RWPE2 (cell line): ENCODE data around the gene EBNA1BP2.
"Not testable (repeated sequence)": the region's sequence is repeated elsewhere in the genome, so short reads cannot be mapped to it uniquely, and the experiment has no call there.

Source experiments
- ATAC-seq: fragments of 200-7000 bp; cut with Tn5 transposase; 3 replicates; pipeline ENCODE4 v1.9.1; 2021; ENCODE audit warnings: low read depth
- DNase-seq: peaks from one replicate; pipeline ENCODE4 v3.0.0-alpha.2; 2020; ENCODE audit warnings: low spot score
- H3K27ac ChIP-seq: fragments of 450-650 bp; 2 replicates; pipeline ENCODE4 v1.5.1; 2017; ENCODE audit warnings: mild to moderate bottlenecking; ENCODE audit not compliant: poor library complexity, severe bottlenecking
- H3K27me3 ChIP-seq: fragments of 250-450 bp; sonication (Bioruptor Pico); 2 replicates; pipeline ENCODE4 v1.5.1; 2021; ENCODE audit warnings: mild to moderate bottlenecking, moderate library complexity; ENCODE audit not compliant: insufficient read depth, poor library complexity, severe bottlenecking
- H3K36me3 ChIP-seq: fragments of 250-450 bp; sonication (Bioruptor Pico); 2 replicates; pipeline ENCODE4 v1.5.1; 2020; ENCODE audit warnings: low read depth, mild to moderate bottlenecking, moderate library complexity
- H3K4me1 ChIP-seq: fragments of 250-450 bp; sonication (Bioruptor Pico); 2 replicates; pipeline ENCODE4 v1.5.1; 2021; ENCODE audit warnings: mild to moderate bottlenecking, moderate library complexity; ENCODE audit not compliant: insufficient read depth, poor library complexity, severe bottlenecking
- H3K4me3 ChIP-seq: fragments of 250-450 bp; sonication (Bioruptor Pico); 2 replicates; pipeline ENCODE4 v1.5.1; 2021; ENCODE audit warnings: mild to moderate bottlenecking, moderate library complexity; ENCODE audit not compliant: severe bottlenecking
- H3K9me3 ChIP-seq: fragments of 250-450 bp; sonication (Bioruptor Pico); 2 replicates; pipeline ENCODE4 v1.5.1; 2021; ENCODE audit warnings: mild to moderate bottlenecking, moderate library complexity; ENCODE audit not compliant: severe bottlenecking
- CTCF ChIP-seq: fragments of 450-650 bp; IDR thresholded peaks from one replicate; pipeline ENCODE4 v1.5.1; 2017; ENCODE audit warnings: mild to moderate bottlenecking, moderate library complexity; ENCODE audit not compliant: poor library complexity, severe bottlenecking

EBNA1BP2 gene

DNA sequence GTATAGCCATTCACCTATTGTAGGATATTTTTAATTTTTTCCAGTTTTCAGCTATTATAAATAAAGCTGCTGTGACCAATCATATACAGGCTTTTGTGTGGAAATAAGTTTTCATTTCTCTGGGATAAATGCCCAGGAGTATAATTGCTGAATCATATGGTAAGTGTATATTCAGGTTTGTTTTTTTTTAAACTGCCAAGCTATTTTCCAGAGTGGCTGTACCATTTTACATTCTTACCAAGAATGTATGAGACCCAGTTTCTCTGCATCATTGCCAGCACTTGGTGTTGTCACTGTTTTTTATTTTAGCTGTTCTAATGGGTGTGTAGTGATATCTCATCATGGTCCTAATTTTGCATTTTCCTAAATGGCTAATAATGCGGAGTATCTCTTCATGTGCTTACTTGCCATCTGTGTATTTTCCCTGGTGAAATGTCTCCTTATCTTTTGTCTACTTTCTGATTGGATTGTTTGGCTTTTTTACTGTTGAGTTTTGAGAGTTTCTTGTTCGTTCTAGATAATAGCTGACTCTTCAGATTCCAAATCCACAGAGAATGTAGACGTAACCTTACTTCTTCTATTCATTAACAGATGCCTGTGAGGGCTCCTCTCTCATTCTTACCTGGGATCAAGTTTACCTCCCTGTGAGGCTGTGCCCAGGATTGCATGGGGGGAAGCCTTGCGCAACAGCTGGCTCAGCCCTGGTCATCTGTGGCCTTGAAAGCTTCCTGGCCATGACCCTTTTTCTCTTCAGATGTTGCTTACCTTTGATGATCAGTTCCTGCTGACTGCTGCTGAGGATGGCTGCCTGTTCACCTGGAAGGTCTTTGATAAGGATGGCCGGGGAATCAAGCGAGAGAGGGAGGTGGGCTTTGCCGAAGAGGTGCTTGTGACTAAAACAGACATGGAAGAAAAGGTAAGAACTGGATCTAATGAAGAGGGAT is 42.7 kb upstream of the EBNA1BP2 start:
- Histone ChIP-seq H3K4me1 (no peaks in the 10 kb centered on the region), H3K4me3 (no peak overlapping the region), H3K27me3 (no peaks in the 10 kb centered on the region), H3K36me3 (no peaks in the 10 kb centered on the region), H3K9me3 (peaks cover 2% of the 10 kb centered on the region), H3K27ac (no peak overlapping the region)
- no peak for TF ChIP-seq CTCF
- DNase-seq, result no peak
- ATAC-seq, result no peak

GRCh38 chr1:43208277-43208676 is 36.2 kb upstream of the EBNA1BP2 start:
- H3K9me3 ChIP-seq, H3K27me3 ChIP-seq, H3K4me3 ChIP-seq, H3K36me3 ChIP-seq, ATAC-seq, DNase-seq: not testable (repeated sequence)
- Histone ChIP-seq H3K27ac (peak overlapping the region; percentile 99), H3K4me1 (peaks cover 26% of the 10 kb centered on the region)

DNA sequence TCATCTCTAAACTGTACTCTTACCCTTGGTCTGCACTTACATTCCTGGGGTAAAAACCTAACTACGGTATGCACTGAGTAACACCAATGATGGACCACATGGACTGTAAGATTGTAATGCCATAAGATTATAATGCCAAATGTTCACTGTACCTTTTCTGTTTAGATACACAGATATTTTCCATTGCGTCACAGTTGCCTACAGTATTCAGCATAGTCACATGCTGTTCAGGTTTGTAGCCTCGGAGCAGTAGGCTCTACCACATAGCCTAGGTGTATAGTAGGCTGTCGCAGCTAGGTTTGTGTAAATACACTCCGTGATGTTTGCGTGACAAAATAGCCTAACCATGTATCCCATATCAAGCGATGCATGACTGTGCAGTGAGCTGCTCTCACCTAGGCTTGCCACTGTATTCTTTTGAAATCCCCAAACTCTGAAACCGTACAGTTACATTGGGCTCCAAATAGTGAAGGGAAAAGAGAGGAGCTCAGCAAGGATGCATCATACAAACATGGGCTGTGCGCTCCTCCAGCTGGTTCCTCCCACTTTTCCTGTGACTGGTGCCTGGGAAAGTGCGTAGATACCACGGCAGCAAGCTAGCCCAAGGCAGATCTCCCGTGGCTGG is 35.3 kb upstream of the EBNA1BP2 start:
- no peaks in the 10 kb centered on the region for H3K9me3 ChIP-seq
- ATAC-seq (no peak), DNase-seq (no peak)
- peaks cover 26% of the 10 kb centered on the region for H3K4me1 ChIP-seq
- no peak overlapping the region for H3K4me3 ChIP-seq
- peak overlapping the region; percentile 99 for H3K27ac ChIP-seq
- no peak for TF ChIP-seq CTCF
- no peaks in the 10 kb centered on the region for H3K27me3 ChIP-seq
- H3K36me3 ChIP-seq, result no peaks in the 10 kb centered on the region

GRCh38 chr1:43206600-43207228 is 34.6 kb upstream of the EBNA1BP2 start:
- no peak for TF ChIP-seq CTCF
- DNase-seq, result peak; percentile 93
- ATAC-seq, result peak; percentile 99
- no peaks in the 10 kb centered on the region for H3K27me3 ChIP-seq
- no peak overlapping the region for H3K4me3 ChIP-seq
- peaks cover 26% of the 10 kb centered on the region for H3K4me1 ChIP-seq
- H3K36me3 ChIP-seq, result no peaks in the 10 kb centered on the region
- peak overlapping the region; percentile 99 for H3K27ac ChIP-seq
- no peaks in the 10 kb centered on the region for H3K9me3 ChIP-seq

DNA sequence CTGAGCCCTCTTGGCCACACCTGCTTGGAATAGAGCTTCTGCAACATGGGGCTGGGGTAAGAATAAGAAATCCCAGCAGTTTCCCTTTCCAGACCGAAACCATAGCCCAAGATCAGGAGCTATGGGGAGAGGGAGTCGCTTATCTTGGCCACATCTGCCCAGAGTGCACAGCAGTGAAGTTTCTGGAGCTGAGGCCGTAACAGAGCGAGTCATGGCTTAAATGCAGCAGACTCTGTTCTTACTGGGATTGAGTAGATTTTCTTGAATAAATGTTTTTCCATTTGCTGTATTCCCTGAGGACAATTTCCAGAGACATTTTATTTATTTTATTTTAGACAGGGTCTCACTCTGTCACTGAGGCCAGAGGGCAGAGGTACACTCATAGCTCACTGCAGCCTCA is 33.6 kb upstream of the EBNA1BP2 start:
- H3K4me1 ChIP-seq, result peaks cover 26% of the 10 kb centered on the region
- peak overlapping the region; percentile 99 for H3K27ac ChIP-seq
- no peak overlapping the region for H3K4me3 ChIP-seq
- H3K36me3 ChIP-seq, result no peaks in the 10 kb centered on the region
- DNase-seq (no peak), ATAC-seq (no peak)
- TF ChIP-seq CTCF, result no peak
- H3K9me3 ChIP-seq, result no peaks in the 10 kb centered on the region
- no peaks in the 10 kb centered on the region for H3K27me3 ChIP-seq
